ENCODE data around the gene AAR2.

The AAR2 gene

GRCh38 chr20:36279776-36280175 lies 43.5 kb downstream of the AAR2 start:
- DNase-seq (ENCODE audit: low read depth in 2 of 2), result no peak

GRCh38 chr20:36281785-36282380 lies 45.6 kb downstream of the AAR2 start:
- no peak for DNase-seq (ENCODE audit: low read depth in 2 of 2)

- no peak for DNase-seq (ENCODE audit: low read depth in 2 of 2)
Observed at GRCh38 chr20:36284751-36285150, 48.5 kb downstream of the AAR2 start.

- DNase-seq (ENCODE audit: low read depth in 2 of 2), result no peak
Observed at GRCh38 chr20:36285746-36286447, 49.6 kb downstream of the AAR2 start.

GRCh38 chr20:36297656-36298055 lies 61.4 kb downstream of the AAR2 start:
- DNase-seq (ENCODE audit: low read depth in 2 of 2), result no peak

GRCh38 chr20:36298061-36298460 lies 61.8 kb downstream of the AAR2 start:
- no peak for DNase-seq (ENCODE audit: low read depth in 2 of 2)

DNA sequence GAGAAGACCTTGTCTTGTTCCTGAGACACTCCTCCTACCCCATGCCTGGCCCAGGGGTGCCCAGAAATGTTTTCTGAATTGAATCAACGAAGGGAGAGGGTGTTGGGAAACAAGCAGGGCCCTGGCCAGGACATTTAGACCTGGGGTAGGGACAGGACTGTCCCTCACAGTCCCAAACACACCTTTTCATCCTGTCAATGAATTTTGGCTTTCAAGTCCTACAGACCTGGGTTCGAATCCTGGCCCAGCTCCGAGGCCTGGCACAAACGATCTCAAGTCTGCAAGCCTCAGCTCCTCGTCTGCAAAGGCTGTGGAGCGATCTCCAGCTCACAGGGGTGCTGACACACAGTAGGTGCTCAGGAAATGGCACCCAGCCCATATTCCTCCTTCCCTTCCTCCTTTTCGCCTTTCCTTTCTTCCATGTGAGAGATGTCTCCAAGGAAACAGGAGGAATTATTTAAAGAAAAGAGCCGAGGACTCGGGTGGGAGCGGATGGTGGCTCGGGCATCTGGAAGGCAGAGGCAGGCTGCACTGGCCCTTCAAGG lies 62.6 kb downstream of the AAR2 start:
- no peak for DNase-seq (ENCODE audit: low read depth in 2 of 2)

DNA sequence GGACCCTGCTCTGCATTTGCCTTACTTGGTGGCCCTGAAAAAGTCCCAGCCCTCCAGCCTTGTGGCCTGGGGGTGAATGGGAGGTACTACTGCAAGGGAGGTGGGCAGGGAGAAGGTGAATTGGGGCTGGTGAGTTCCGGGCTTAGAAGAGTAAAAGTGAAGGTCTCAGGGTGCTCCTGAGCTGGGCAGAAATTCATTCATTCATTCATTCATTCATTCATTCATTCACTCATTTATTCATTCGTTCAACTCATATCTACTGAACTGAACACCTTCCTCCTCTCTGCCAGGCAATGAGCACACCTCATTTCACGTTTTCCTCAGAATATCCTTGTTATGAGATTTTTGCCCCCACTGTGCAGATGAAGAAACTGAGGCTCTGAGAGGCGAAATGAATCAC lies 63.2 kb downstream of the AAR2 start:
- DNase-seq (ENCODE audit: low read depth in 2 of 2), result no peak

DNA sequence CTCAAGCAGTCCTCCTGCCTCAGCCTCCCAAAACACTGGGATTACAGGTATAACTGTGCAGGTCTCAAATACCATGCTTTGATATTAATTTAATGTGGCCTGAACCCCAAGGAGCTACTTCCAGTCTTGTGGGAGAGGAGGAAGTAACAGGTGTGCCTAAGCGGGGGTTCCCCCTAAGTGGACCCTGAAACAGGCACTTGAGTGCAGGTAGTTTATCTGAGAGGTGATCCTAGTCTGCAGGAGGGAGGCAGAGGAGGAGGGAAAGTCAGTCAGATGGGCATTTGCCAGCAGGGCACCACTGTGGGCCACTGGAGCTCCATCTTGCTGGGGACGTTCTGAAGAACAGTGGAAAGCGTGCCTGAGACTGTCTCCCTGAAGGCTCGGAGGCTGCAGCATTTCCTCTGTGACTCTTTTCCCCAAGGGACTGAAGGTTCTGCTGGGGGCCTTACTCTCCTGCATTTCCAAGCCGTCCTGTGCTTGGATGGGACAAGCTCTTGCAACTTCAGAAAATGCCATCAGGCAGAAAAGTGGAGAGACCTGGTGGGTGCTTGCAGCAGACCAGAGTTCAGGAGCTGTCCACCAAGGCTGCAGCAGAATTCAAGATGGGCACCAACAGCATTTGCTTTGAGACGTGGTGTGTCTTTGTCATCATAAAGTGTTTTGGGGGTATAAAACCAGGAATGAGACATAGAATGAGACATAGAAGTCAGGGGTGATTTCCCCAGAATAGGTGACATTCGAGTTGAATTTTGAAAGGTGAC lies 65.3 kb downstream of the AAR2 start:
- DNase-seq (ENCODE audit: low read depth in 2 of 2), result no peak

DNA sequence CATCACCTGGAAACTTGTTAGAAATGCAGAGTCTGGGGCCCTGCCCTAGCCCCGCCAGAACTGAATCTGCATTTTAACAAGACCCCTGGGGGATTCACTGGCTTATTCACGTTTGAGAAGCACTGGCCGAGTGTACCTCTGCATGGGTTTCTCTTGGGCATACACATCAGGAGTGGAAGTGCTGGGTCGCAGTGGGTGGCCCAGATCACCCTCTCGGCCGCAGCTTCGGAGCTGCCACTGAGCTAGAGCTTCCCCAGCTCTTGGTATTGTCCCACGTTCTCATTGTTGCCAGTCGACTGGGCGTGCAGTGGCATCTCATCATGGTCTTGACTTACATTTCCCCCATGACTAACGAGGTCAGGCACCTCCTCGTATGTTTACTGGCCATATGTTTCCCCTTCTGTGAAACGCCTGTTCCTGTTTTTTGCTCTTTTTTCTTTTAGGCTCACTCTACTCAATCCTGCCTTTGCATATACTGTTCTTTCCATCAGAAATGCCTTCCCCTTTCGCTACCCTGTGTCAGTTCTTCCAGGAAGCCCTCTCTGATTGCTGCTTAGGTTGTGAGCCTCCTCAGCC lies 66.8 kb downstream of the AAR2 start:
- no peak for DNase-seq (ENCODE audit: low read depth in 2 of 2)

DNA sequence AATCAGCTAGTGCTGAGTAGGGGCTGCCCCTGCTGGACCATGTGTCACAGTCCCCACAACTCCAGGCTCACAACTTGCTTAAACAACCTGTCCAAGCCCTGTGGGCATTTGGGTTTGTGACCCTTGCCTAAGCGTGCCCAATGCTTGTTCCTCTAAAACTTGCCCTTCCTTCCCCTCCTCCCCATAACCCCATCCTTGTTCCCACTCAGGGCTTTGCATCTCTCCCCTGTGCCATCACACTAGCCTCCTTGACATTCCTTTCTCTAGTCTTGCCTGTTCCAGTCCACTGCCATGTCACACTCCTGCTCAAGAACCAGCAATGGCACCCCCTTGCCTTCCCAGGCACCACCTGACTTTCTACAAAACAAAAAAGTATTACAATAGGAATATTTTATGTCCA lies 67.6 kb downstream of the AAR2 start:
- DNase-seq (ENCODE audit: low read depth in 2 of 2), result no peak

- DNase-seq (ENCODE audit: low read depth in 2 of 2), result no peak
Observed at GRCh38 chr20:36304786-36305495, 68.7 kb downstream of the AAR2 start.

- no peak for DNase-seq (ENCODE audit: low read depth in 2 of 2)
Observed at GRCh38 chr20:36305602-36306551, 69.6 kb downstream of the AAR2 start, which contains the start of gene DLGAP4. Gene DLGAP4, plus strand, starts transcription at chr20:36306339. Its CDS starts 125,379 bp downstream, at chr20:36431718.

All from activated CD8-positive, alpha-beta memory T cell treated with anti-CD3 and anti-CD28 coated beads for 4 hours (primary cell).